Inflammatory macrophage treated with lipopolysaccharide for 4 hours (primary cell): ENCODE data around the gene POU1F1.
"Not testable (repeated sequence)": the region's sequence is repeated elsewhere in the genome, so short reads cannot be mapped to it uniquely, and the experiment has no call there.

Experiments used
- DNase-seq: peaks from one replicate; pipeline ENCODE4 v3.0.0-alpha.2; 2020

Gene POU1F1

DNA sequence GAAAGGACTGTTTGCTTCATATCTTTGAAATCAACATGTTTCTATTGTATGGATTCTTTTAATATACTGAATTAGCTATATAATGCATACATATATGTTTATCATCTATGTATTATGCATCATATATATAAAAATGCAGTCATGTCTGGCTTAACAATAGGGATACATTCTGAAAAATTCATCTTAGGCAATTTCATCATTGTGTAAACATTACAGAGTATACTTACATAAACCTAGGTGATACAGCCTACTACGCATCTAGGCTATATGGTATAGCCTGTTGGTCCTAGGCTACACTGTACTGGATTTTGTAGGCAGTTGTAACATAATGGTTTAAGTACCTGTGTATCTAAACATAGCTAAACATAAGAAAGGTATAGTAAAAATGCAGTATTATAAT lies 27.6 kb downstream of the POU1F1 start:
- DNase-seq: no peak

DNA sequence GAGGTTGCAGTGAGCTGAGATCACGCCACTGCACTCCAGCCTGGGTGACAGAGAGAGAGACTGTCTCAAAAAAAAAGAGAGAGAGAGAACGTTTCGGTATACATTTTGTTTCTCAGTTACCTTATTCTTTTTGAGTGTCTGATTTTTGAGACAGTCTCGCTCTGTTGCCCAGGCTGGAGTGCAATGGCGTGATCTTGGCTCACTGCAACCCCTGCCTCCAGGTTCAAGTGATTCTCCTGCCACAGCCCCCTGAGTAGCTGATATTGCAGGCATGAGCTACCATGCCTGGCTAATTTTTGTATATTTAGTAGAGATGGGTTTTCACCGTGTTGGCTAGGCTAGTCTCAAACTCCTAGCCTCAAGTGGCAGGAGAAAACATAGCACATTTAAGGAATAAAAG lies 28.2 kb downstream of the POU1F1 start:
- not testable (repeated sequence) for DNase-seq

DNA sequence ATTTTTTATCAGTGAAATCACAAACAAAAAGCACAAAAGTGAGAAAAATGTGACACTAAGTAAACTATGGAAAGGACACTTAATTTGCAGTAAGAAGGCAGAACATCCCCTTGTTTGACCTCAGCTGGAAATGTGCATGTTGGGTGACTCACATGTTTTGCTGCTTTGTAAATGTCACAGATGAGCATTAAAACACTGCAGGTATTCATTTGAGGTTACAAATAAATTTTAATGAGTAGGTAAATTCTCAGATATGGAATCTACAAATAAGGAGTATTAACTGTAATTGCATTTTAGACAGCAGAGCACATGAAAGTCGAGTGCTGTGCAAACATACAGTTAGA lies 29.0 kb downstream of the POU1F1 start:
- no peak for DNase-seq

DNA sequence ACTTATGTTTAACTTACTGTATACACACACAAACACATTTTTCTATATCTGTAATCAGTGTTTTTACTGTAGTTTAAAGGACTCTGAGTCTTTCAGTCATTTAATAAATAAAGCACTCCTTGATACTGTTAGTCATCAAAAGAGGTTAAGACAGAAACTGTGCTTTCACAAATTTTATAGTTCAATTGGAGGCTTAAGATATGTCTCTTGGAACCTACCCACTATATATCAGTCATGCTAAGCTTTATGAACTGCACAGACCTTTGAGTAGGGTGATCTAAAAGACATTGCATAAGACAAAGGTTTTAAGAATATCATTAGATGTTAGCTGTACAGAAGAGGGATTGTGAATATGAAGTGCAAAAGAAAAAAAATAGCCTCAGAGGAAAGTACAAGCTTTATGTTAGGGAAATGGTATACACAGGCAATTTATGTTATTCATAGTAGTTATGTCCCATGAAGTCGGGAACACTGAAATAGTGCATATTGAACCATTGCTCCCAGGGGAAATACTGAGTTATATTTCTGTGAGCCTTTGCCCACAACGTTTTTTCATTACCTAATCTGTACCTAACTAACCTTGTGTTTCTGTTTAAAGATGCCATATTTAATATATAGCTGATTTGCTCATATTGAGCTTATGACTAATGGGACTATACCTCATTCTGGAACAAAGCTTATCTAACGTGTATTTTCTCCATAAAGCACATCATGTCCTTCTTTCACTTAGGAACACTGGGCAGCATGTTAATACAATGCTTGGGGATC lies 29.5 kb downstream of the POU1F1 start:
- DNase-seq: no peak

DNA sequence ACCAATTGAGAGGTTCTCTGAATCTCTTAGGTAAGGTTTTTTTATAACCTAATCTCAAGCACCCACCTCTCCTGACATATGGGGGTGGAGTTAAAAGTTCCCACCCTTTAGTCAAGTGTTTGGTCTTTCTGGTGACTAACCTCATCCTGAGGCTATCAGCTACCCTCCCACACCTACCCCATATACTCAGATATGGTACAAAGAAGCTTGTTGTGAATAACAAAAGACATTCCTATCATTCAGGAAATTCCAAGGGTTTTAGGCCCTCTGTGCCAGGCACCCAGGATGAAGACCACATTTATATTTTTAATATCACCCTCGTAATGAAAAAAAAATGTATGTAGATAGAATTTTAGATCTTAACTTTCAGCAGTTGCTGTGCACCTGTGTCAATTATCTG lies 40.3 kb downstream of the POU1F1 start:
- DNase-seq: no peak

DNA sequence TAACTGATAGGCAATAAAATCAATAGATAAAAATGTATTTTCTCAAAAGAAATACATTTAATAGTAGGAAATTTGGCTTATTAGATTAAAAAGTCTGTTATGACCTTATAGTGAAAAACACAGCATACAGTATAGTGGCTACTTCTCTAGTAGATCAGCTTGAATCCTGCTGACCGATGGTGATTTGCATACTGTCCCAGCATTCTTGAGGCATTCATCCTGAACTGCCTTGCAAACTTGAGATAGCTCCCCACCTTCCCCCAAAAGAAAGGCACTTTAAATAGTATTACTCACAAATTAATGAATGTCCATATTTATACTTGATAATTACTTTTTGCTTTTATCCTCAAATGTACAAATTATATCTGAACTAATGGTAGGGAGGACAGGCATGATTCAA lies 42.6 kb downstream of the POU1F1 start:
- DNase-seq: no peak

DNA sequence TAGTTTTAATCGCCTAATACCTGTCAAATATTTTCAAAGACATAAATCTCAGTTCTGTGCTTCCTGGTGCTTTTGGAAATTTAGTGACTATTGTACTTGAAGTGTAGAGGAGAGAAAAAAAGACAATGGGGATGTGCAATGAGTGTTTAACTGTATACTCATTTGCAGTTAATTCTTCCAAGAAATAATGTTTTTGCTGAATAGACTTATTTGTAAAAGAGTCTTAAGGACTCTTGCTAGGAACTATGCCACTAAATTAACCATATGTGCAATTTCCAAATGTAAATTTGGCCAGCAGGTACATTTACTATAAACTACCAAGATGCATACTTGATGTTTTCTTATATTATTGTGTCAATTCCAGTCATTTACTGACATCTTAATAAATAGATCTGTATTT lies 47.3 kb downstream of the POU1F1 start:
- DNase-seq: no peak

DNA sequence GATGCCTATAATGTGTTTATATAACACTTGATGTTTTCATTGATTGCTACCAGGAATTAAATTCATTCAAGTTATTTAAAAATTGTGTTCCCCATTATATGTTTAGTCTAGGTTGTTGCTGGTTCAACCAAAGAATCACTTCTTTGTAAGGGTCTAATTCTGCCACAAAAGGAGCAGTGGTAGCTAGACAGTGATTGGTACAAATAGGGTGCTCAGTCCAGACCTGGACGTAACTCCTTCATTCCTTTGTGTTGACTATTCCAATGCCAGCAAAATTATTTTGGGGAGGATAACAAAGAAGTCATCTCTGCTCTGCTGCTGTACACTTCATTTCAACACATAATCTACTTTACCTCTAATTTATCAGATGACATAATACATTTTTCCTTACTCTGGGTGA lies 48.1 kb downstream of the POU1F1 start:
- no peak for DNase-seq

DNA sequence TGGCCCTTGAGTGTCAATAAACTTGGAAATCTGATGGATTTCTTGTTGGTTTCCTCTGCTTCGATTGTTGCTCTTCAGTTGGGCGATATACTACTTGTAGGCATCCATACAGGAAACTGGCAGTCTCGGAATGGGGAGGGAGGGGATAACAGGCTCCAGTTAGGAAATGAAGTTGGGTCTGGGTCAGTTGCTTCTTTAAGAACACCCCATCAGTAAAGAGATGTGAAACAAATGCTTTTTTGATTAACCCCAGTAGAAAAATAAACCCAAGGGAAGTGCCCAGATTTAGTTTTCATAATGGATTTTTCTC lies 48.6 kb downstream of the POU1F1 start:
- no peak for DNase-seq

DNA sequence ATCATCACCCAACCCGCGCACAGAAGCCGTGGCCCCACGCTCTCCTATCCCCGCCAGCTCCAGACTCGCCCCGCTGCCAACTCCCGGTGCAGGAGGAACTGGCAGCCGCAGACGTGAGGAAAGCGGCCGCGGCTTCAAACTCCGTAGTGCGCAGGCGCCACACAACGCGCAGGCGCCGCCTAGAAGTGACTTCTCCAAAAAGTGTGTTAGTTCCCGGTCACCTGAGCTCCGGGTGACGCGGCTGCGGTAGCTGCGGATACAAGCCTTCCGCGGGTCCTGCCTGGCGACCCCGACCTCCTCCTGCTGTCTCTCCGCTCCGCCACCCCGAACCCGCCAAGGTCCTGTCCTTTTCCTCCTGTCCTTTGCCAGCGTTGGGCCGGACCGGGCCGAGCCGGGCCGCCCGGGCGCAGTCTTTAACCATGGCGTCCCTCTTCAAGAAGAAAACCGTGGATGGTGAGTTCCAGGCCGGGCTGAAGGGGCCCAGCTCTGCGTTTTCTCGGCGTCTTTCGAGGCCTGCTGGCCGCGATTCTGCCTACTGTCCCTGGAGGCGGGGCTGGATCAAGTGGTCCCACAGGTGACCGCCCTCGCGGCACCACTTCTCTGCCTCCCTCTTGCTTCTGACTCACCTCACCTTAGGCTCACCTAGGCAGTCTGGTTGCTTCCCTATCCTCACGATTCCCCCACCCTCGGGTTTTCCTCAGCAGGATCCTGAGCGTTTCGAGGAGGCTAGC lies 49.1 kb downstream of the POU1F1 start, which contains the start of gene CHMP2B:
Gene CHMP2B (plus strand): TSS at position 206 of the 731 bp plus-strand sequence. CDS start 214 bp downstream, at position 420.
- peak; percentile 94 for DNase-seq

DNA sequence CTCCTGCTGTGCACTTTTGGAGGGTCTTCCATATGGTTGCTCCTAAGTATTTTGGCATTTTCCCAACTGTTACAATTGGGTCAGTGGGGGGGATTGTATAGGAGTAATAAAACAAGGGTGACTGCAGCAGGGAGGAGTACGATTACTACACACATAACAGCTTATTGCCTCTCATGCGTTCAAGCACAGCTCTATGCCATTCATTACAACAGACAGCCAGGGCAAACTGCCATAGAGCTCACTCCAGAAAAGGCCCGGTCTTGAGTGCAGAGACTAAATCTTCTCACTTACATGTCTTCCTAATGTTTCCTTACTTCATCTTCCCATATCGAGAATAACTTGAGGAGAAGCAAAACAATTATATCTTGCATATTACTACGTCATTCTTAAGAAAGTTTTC lies 50.7 kb downstream of the POU1F1 start:
- no peak for DNase-seq

DNA sequence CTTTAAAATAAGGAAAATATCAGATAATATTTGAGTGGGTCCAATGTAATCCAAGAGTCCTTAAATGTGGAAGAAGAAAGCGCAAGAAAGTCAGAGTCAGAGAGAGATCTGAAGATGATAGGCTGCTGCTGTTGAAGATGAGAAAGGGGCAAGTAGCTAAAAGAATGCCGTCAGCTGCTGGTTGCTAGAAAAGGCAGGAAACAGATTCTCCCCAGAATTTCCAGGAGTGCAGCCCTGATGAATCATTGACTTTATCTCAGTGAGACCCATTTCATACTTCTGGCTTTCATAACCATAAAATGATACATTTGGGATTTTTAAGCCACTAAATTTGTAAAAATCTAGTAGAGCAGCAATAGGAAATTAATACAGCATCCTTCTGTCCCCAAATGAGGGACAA lies 56.8 kb downstream of the POU1F1 start:
- DNase-seq: no peak

DNA sequence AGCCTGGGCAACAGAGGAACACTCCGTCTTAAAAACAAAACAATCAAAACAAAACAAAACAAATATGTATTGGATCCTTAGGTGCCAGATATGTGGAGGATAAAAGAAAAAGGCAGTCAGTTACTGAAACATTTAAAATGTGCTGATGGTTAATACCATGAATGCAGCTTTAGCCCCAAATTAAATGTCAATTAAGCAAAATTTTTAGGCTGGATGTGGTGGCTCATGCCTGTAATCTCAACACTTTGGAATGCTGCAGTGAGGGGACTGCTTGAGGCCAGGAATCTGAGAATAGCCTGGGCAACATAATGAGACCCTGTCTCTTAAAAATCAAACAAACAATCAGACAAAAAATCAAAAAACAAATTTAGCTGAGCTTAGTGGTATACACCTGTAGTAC lies 57.8 kb downstream of the POU1F1 start:
- no peak for DNase-seq
